T follicular helper cell (primary cell): ENCODE data around the gene MAP2K4.
"Not testable (repeated sequence)": the region's sequence is repeated elsewhere in the genome, so short reads cannot be mapped to it uniquely, and the experiment has no call there.

Source experiments
- DNase-seq: peaks from one replicate; pipeline ENCODE4 v3.0.0-alpha.2; 2020; ENCODE audit warnings: low read depth

MAP2K4 gene

DNA sequence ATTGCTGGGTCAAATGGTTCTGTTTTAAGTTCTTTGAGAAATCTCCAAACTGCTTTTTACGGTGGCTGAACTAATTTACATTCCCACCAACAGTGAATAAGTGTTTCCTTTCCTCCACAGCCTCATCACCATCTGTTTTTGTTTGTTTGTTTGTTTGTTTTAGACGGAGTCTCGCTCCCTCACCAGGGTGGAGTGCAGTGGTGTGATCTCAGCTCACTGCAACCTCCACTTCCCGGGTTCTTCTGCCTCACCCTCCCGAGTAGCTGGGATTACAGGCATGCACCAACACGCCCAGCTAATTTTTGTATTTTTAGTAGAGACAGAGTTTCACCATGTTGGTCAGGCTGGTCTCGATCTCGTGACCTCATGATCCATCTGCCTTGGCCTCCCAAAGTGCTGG is 141.5 kb downstream of the MAP2K4 start:
- DNase-seq: not testable (repeated sequence)

DNA sequence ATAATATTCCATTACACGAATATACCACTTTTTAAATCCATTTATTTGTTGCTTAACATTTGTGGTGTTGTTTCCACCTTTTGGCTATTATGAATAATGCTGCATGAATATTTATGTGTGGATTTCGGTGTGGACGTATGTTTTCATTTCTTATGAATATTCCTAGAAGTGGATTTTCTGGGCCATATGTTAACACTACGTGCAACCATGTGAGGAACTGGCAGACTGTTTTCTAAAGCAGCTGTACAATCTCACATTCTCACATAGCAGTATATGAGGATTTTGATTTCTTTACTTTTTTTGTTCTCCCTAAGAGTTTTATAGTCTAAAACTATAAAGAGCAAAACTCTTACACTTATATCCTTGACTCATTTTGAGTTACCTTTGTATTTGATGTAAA is 143.4 kb downstream of the MAP2K4 start:
- no peak for DNase-seq

DNA sequence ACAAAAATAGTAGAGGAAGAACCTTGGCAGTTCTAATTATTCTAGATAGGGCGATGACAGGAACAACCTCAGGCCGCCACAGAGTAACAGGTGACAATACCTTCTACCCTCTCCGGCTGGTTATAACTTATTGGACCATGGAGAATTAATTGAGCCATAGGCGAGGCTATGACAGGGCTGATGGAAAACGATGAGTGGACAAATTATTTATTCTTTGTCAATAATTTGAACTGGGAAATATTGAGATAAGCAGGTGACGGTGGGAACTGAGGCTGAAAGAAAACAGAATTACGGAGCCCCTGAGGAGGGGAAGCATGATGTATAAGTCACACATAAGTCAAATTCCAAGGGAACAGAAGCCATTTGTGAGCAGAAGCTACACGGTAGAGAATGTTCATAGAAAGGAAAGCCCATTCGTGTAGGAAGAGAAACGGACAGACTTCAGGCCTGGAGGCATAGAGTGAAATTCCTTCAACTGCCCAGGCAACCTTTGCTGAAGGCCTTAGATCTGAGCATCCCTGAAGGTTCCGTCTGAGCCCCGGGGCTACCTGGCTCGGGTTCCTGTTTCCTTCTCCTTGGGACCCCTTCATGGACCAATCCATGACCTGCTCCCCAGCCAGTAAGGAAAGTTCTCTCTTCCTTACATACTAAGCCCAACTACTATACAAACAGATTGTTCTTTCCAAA is 158.1 kb downstream of the MAP2K4 start:
- DNase-seq: no peak

DNA sequence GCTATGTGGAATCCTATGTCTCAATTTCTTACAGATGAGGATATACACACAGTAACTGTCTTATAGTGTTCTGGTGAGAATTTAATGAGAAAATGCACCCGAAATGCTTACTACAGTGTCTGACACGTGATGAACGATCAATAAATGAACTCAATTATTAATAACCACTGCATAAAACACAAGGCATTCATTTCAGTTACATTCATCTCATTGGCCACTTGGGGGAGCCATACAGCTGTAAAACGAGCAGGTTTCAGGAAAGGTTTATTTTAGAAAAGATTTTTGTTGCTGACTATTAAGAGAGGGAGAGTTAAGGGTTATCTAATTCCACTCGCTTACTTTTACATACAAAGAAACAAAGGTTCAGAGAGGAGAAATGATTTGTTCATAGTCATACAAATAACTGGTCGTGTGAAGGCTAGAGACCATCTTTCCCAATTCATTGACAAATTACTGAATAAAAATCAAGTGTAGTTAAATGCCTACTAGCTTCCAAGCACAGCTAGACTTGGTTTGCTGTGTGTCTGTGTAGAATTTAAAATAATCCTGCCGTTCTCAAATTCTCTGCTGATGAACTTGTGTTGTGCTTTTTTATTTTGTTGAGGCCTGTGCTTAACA is 160.1 kb downstream of the MAP2K4 start:
- DNase-seq: no peak

DNA sequence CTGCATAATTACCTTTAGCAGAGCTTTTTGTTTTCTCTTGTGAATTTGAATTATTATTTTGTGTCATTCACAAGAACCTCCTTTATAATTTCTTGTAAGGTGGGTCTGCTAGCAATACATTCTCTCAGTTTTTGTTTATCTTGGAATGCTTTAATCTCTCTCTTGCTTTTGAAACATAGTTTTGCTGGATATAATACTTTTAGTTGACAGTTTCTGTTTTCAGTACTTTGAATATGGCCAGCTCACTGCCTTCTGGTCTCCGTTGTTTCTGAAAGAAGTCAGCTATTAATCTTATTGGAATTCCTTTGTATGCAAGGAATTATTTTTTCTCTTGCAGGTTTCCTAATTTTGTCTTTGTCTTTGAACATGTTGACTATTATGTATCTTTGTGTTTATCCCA is 167.0 kb downstream of the MAP2K4 start:
- no peak for DNase-seq

DNA sequence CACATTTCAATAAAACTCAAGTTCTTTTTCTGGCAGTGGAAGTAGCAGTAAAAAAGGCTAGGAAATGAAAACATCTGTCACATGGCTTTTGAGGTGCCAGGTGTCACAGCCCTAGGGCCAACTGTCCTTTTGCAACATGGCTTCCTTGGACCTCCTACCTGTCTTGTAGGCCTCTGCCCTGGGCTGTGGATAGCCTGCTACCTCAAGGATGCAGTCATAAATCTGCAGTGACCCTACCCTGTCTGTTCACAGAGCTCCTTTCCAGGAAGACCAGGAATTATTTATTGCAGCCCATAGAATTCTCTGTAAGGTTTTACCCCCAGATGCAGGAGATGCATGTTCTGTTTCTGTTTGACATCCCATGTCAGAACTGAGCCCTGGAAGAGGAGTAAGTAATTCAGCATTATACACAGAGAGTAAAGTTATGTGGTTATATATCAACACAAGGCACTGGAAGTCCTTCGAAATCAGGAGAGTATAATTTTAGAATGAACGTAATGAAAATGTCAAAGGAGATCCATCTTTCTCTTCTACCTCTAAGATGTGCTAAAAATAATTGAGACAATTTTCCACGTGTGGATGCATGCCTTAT is 172.6 kb downstream of the MAP2K4 start:
- no peak for DNase-seq
